NCI-H2227 treated with DMSO at 0.1 percent for 48 hours (cell line): ENCODE results near the gene BDKRB2.
"Not testable (repeated sequence)": the region's sequence is repeated elsewhere in the genome, so short reads cannot be mapped to it uniquely, and the experiment has no call there.

Experiments used
- DNase-seq: peaks from one replicate; lab custom pipeline; 2025; lab: John Stamatoyannopoulos, UW

Gene BDKRB2

GRCh38 chr14:96225213-96225612 is 20.6 kb downstream of the BDKRB2 start:
- DNase-seq: no peak

- no peak for DNase-seq
These were observed 21.1 kb downstream of the BDKRB2 start for GRCh38 chr14:96225745-96226151.

GRCh38 chr14:96227428-96227827 is 22.8 kb downstream of the BDKRB2 start:
- no peak for DNase-seq

- no peak for DNase-seq
These were observed 24.7 kb downstream of the BDKRB2 start for GRCh38 chr14:96229315-96229714.

- no peak for DNase-seq
These were observed 26.4 kb downstream of the BDKRB2 start for GRCh38 chr14:96231056-96231455.

- DNase-seq: no peak
These were observed 27.0 kb downstream of the BDKRB2 start for GRCh38 chr14:96231526-96232130.

GRCh38 chr14:96232506-96232905 is 27.9 kb downstream of the BDKRB2 start:
- no peak for DNase-seq

- no peak for DNase-seq
These were observed 29.0 kb downstream of the BDKRB2 start for GRCh38 chr14:96233661-96234060.

- no peak for DNase-seq
These were observed 30.8 kb downstream of the BDKRB2 start for GRCh38 chr14:96235426-96235825.

- no peak for DNase-seq
These were observed 33.0 kb downstream of the BDKRB2 start for GRCh38 chr14:96237641-96238040.

GRCh38 chr14:96238676-96239265 is 34.1 kb downstream of the BDKRB2 start:
- DNase-seq: no peak

- no peak for DNase-seq
These were observed 35.1 kb downstream of the BDKRB2 start for GRCh38 chr14:96239711-96240141.

GRCh38 chr14:96240641-96241040 is 36.0 kb downstream of the BDKRB2 start:
- no peak for DNase-seq

GRCh38 chr14:96242126-96242525 is 37.5 kb downstream of the BDKRB2 start:
- no peak for DNase-seq

GRCh38 chr14:96243785-96244184 is 39.1 kb downstream of the BDKRB2 start:
- DNase-seq: no peak

GRCh38 chr14:96245074-96245473 is 40.4 kb downstream of the BDKRB2 start:
- not testable (repeated sequence) for DNase-seq

- DNase-seq: no peak
These were observed 41.3 kb downstream of the BDKRB2 start for GRCh38 chr14:96245710-96246538.

GRCh38 chr14:96246539-96246847 is 41.9 kb downstream of the BDKRB2 start:
- no peak for DNase-seq

GRCh38 chr14:96247031-96247430 is 42.4 kb downstream of the BDKRB2 start:
- no peak for DNase-seq

GRCh38 chr14:96249029-96249428 is 44.4 kb downstream of the BDKRB2 start:
- DNase-seq: no peak

- no peak for DNase-seq
These were observed 45.8 kb downstream of the BDKRB2 start for GRCh38 chr14:96250485-96250884.

GRCh38 chr14:96251656-96252155 is 47.1 kb downstream of the BDKRB2 start:
- DNase-seq: no peak

- DNase-seq: no peak
These were observed 47.8 kb downstream of the BDKRB2 start for GRCh38 chr14:96252323-96252998.
